ENCODE results near the gene SLC38A4. TPM values are rescaled to one million over a fixed set of nuclear protein-coding genes. Genes with fewer than 3 reads are reported as not detected.

The SLC38A4 gene
- total RNA-seq, 2 donors from 2014 or later = 2.0 to 8.0 TPM

DNA sequence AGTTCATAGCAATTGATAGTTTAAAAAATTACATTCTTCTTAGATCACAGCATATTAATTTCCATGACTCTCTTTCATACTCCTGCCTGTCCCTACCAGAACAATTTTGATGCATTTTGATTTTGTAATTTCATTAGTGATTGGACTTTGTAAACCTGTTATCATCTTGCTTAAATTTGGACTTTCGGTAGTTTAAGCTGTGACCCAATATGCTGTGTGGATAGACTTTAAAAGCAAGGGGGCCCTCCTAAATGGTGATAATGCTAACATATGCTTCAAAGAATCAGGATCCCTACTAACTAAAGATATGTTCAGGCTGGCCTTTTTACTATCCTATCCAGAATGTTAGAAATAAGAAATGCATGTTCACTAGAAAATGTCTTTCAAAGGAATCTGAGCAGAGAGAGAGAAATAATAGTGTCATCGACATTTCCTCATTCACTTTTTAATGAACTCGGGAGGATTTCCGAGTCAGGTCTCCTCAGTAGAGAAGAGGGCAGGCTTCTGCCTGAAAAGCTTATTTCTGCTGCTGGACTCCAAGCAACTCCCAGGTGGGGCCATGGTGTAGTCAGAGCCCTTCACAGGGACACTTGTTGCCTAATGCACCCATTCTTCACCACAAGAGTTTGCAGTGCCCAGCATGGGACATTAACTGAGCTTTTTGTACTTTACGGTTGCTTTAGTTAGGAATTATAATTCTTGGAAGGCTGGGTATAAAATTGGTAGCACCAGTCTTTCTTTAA lies 16.7 kb downstream of the SLC38A4 start:
- intact Hi-C loops (cut with DNase I) = no loop called here
- Histone ChIP-seq H3K4me3 (no peak overlapping the region), H3K36me3 (replicated peaks in 1 of 2; ENCODE audit: insufficient read depth in 1 of 2, low read depth in 2 of 2) (no peaks in the 10 kb centered on the region), H3K4me1 (peaks cover 7% of the 10 kb centered on the region), H3K27ac (no peak overlapping the region), H3K27me3 (no peaks in the 10 kb centered on the region), H3K9me3 (no peaks in the 10 kb centered on the region)
- TF ChIP-seq POLR2A (IDR thresholded peaks at IDR 0.05) = no peak
- TF ChIP-seq, protein P1, sequence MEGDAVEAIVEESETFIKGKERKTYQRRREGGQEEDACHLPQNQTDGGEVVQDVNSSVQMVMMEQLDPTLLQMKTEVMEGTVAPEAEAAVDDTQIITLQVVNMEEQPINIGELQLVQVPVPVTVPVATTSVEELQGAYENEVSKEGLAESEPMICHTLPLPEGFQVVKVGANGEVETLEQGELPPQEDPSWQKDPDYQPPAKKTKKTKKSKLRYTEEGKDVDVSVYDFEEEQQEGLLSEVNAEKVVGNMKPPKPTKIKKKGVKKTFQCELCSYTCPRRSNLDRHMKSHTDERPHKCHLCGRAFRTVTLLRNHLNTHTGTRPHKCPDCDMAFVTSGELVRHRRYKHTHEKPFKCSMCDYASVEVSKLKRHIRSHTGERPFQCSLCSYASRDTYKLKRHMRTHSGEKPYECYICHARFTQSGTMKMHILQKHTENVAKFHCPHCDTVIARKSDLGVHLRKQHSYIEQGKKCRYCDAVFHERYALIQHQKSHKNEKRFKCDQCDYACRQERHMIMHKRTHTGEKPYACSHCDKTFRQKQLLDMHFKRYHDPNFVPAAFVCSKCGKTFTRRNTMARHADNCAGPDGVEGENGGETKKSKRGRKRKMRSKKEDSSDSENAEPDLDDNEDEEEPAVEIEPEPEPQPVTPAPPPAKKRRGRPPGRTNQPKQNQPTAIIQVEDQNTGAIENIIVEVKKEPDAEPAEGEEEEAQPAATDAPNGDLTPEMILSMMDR (IDR thresholded peaks at IDR 0.05) = no peak
- 79 to 88% methylated on average over 5 of the region's 5 CpGs for WGBS, 2 donors
- ATAC-seq = no peak
- no peak for DNase-seq

DNA sequence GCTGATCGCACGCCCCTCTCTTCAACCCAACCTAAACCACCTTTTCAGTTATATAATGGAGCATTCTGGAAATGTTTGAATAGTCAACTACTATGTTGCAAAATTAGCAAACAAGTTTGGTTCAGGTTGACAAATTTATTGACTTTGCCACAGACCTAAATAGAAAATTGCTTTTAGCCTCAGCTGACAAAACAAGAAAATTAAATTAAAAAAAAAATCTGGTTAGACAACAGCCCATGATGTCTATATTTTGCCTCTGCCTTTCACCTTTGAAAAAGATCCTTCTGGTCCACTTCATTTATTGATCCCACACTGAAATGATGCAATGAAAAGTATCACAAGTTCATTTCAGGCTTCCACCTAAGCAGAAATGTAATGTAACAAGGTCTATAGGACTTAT lies 17.5 kb downstream of the SLC38A4 start:
- 83 to 96% methylated on average over 2 of the region's 2 CpGs for WGBS, 2 donors
- Histone ChIP-seq H3K36me3 (replicated peaks in 1 of 2; ENCODE audit: insufficient read depth in 1 of 2, low read depth in 2 of 2) (no peaks in the 10 kb centered on the region), H3K4me3 (no peak overlapping the region), H3K4me1 (no peaks in the 10 kb centered on the region), H3K27me3 (no peaks in the 10 kb centered on the region), H3K27ac (no peak overlapping the region), H3K9me3 (no peaks in the 10 kb centered on the region)
- intact Hi-C loops (cut with DNase I) = no loop called here
- TF ChIP-seq, protein P1 (IDR thresholded peaks at IDR 0.05) = no peak
- TF ChIP-seq POLR2A (IDR thresholded peaks at IDR 0.05) = no peak
- DNase-seq (no peak), ATAC-seq (no peak)

DNA sequence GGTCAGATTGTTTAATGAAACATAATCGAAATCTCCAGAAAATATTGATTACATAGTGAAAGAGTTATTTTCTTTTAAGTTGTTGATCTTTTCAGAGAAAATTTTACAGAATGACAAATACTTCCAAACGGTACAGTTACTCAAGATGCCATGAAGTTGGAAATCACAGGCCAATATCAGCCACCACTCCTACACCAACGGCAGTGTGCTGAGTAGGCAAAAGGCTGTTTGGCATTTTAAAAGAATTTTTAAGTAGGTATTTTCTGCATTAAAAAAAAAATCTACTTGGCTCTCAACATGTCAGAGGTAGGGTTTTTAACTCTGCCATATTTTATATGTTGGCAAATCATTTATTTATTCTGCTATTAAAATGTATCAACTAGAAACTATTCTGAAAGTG lies 21.7 kb downstream of the SLC38A4 start:
- intact Hi-C loops (cut with DNase I) = no loop called here
- DNase-seq (no peak), ATAC-seq (no peak)
- Histone ChIP-seq H3K27me3 (no peaks in the 10 kb centered on the region), H3K4me3 (no peak overlapping the region), H3K4me1 (peaks cover 7% of the 10 kb centered on the region), H3K9me3 (no peaks in the 10 kb centered on the region), H3K27ac (no peak overlapping the region), H3K36me3 (replicated peaks in 1 of 2; ENCODE audit: insufficient read depth in 1 of 2, low read depth in 2 of 2) (no peaks in the 10 kb centered on the region)
- WGBS, 2 donors = 47 to 61% methylated on average over 3 of the region's 3 CpGs
- no peak for TF ChIP-seq POLR2A (IDR thresholded peaks at IDR 0.05)
- TF ChIP-seq, protein P1 (IDR thresholded peaks at IDR 0.05) = no peak

DNA sequence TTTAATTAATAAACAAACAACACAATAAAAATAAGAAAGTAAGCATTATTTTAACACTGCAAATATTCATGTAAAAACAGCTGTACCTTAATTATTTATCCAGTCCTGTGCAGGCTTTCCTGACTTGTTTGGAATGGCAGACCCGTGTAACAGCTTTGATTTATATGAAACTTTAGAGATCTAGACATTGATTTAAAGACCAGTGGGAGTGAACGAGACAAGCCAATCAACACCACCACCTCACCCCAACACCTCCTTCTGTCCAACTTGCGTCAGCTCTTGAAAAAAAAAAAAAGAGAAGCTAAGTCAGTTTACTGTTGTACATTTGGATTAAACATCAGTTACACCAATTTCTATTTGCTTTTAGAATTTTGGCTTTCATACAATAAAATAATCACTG lies 22.3 kb downstream of the SLC38A4 start:
- H3K36me3 ChIP-seq (replicated peaks in 1 of 2; ENCODE audit: insufficient read depth in 1 of 2, low read depth in 2 of 2) = no peaks in the 10 kb centered on the region
- no peak overlapping the region for H3K4me3 ChIP-seq
- no peaks in the 10 kb centered on the region for H3K9me3 ChIP-seq
- peaks cover 7% of the 10 kb centered on the region for H3K4me1 ChIP-seq
- intact Hi-C loops (cut with DNase I) = no loop called here
- peak; percentile 82 for ATAC-seq
- peak in 2 of 3 donors; percentile 32 to 37 for TF ChIP-seq POLR2A (IDR thresholded peaks at IDR 0.05)
- TF ChIP-seq, protein P1 (IDR thresholded peaks at IDR 0.05) = no peak
- H3K27me3 ChIP-seq = no peaks in the 10 kb centered on the region
- DNase-seq = peak in 2 of 4 donors; percentile 27 to 37
- no peak overlapping the region for H3K27ac ChIP-seq
- WGBS, 2 donors = 27 to 35% methylated on average over 3 of the region's 3 CpGs

DNA sequence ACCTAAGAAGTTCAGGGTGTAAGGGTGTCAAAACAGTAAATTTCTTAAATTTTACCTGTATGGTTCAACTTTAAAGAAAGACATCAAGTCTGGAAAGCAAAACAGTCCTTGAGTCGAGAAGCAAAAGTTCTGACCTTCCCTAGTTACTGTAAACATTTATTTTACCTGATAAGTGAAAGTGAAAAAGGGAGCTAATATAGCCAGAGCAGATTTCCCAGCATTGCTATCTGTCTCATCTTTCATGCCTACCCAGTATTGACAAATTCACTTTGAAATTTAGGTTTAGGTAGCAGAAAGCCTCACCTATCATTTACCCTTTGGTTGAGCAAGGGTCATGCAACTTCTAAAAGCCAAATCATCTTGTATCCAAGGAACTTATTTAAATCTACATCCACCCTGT lies 24.5 kb downstream of the SLC38A4 start:
- WGBS, 2 donors = 18 to 29% methylated on average over 1 of the region's 1 CpG
- intact Hi-C loops (cut with DNase I) = no loop called here
- Histone ChIP-seq H3K27me3 (no peaks in the 10 kb centered on the region), H3K36me3 (replicated peaks in 1 of 2; ENCODE audit: insufficient read depth in 1 of 2, low read depth in 2 of 2) (no peaks in the 10 kb centered on the region), H3K4me3 (no peak overlapping the region), H3K27ac (peak overlapping the region in 1 of 4 donors; percentile 29), H3K9me3 (no peaks in the 10 kb centered on the region), H3K4me1 (peaks cover 7% of the 10 kb centered on the region)
- TF ChIP-seq, protein P1 (IDR thresholded peaks at IDR 0.05) = no peak
- ATAC-seq = peak; percentile 67
- DNase-seq = no peak
